GM23338 (cell line): ENCODE data around the gene SMARCA5. TPM values are rescaled to one million over a fixed set of nuclear protein-coding genes. Genes with fewer than 3 reads are reported as not detected.

Experiments
- ATAC-seq: fragments of 200-7000 bp; cut with Tn5 transposase; 3 replicates; pipeline ENCODE4 v1.9.1; 2020
- DNase-seq: peaks from one replicate; pipeline ENCODE4 v3.0.0-alpha.2; 2015; ENCODE audit warnings: low spot score
- H2AFZ ChIP-seq: fragments of 200-600 bp; sonication (generic); 2 replicates; pipeline ENCODE4 v1.8.0; 2016; ENCODE audit warnings: antibody characterized with exemption, mild to moderate bottlenecking, moderate library complexity
- H3F3A ChIP-seq: fragments of 200-600 bp; sonication (generic); replicated peaks from 2 replicates; pipeline ENCODE4 v1.8.0; 2017; ENCODE audit warnings: antibody characterized with exemption, mixed run types, low read depth
- H3K27ac ChIP-seq: fragments of 200-600 bp; sonication (generic); 2 replicates; pipeline ENCODE4 v1.6.1; 2016; ENCODE audit warnings: low read depth
- H3K27me3 ChIP-seq: fragments of 200-600 bp; sonication (generic); 2 replicates; pipeline ENCODE4 v1.8.0; 2016; ENCODE audit warnings: mild to moderate bottlenecking, mixed run types, moderate library complexity; ENCODE audit not compliant: insufficient read depth
- H3K36me3 ChIP-seq: fragments of 200-600 bp; sonication (generic); 2 replicates; pipeline ENCODE4 v1.8.0; 2016; ENCODE audit warnings: mild to moderate bottlenecking; ENCODE audit not compliant: insufficient read depth
- H3K4me1 ChIP-seq: fragments of 200-600 bp; sonication (generic); 2 replicates; pipeline ENCODE4 v1.8.0; 2016; ENCODE audit warnings: mild to moderate bottlenecking, moderate library complexity; ENCODE audit not compliant: insufficient read depth
- H3K4me2 ChIP-seq: fragments of 200-600 bp; sonication (generic); 2 replicates; pipeline ENCODE4 v1.7.1; 2017; ENCODE audit warnings: mixed run types
- H3K4me3 ChIP-seq: fragments of 200-600 bp; sonication (generic); 2 replicates; pipeline ENCODE4 v1.6.1; 2016; ENCODE audit warnings: mixed run types
- H3K79me2 ChIP-seq: fragments of 200-600 bp; sonication (generic); replicated peaks from 2 replicates; pipeline ENCODE4 v1.8.0; 2017; ENCODE audit warnings: mild to moderate bottlenecking; ENCODE audit not compliant: insufficient read depth
- H3K9me2 ChIP-seq: fragments of 200-600 bp; sonication (generic); 2 replicates; pipeline ENCODE4 v1.8.0; 2017; ENCODE audit not compliant: insufficient read depth
- H4K20me1 ChIP-seq: fragments of 200-600 bp; sonication (generic); replicated peaks from 2 replicates; pipeline ENCODE4 v1.8.0; 2017; ENCODE audit warnings: mild to moderate bottlenecking; ENCODE audit not compliant: insufficient read depth
- H3K27ac Mint-ChIP-seq: 2 replicates; pipeline ENCODE4 v1.8.0; 2020; ENCODE audit warnings: inconsistent platforms, mild to moderate bottlenecking, moderate library complexity, mixed read lengths
- H3K27me3 Mint-ChIP-seq: 3 replicates; pipeline ENCODE4 v1.8.0; 2022; ENCODE audit warnings: low read depth, mild to moderate bottlenecking, moderate library complexity, mixed read lengths, inconsistent platforms; ENCODE audit not compliant: insufficient read depth, poor library complexity
- H3K36me3 Mint-ChIP-seq: 3 replicates; pipeline ENCODE4 v1.8.0; 2021; ENCODE audit warnings: low read depth, mild to moderate bottlenecking, inconsistent platforms, moderate library complexity, mixed read lengths
- H3K4me1 Mint-ChIP-seq: 3 replicates; pipeline ENCODE4 v1.8.0; 2020; ENCODE audit warnings: mild to moderate bottlenecking, inconsistent platforms, mixed read lengths
- H3K4me3 Mint-ChIP-seq: 3 replicates; pipeline ENCODE4 v1.8.0; 2021; ENCODE audit warnings: moderate library complexity, mild to moderate bottlenecking, inconsistent platforms, mixed read lengths
- H3K9me3 Mint-ChIP-seq: 3 replicates; pipeline ENCODE4 v1.8.0; 2020; ENCODE audit warnings: moderate library complexity, mild to moderate bottlenecking, inconsistent platforms, mixed read lengths
- CTCF ChIP-seq, 2 experiments: fragments of 200-600 bp in 1 of 2; sonication (generic) in 1 of 2; conservative IDR thresholded peaks; 2 replicates each; pipeline versions ENCODE4 v1.5.1 to v1.6.1; 2016 to 2017; ENCODE audit warnings: antibody characterized with exemption in 2 of 2, low read depth in 2 of 2, mild to moderate bottlenecking in 2 of 2, moderate library complexity in 1 of 2
- ETS1 ChIP-seq: IDR thresholded peaks from 2 replicates; pipeline ENCODE4 v1.6.1; 2016; ENCODE audit warnings: antibody characterized with exemption
- ZNF331 ChIP-seq: fragments of 250-450 bp; sonication (Bioruptor Pico); IDR thresholded peaks from 2 replicates; pipeline ENCODE4 v1.5.0; 2020; ENCODE audit warnings: low read depth, mild to moderate bottlenecking, moderate library complexity
- ZNF462 ChIP-seq: fragments of 250-450 bp; sonication (Bioruptor Pico); IDR thresholded peaks from 2 replicates; pipeline ENCODE4 v1.5.0; 2020; ENCODE audit warnings: mild to moderate bottlenecking, moderate library complexity
- polyA plus RNA-seq: library from polyadenylated mRNA; unstranded; fragments of >200 nt; fragmentation: Nextera tagmentation; extraction: Ambion mirVana; gene quantifications from 2 replicates; pipeline ENCODE4 v1.2.1, GENCODE V29; 2016
- total RNA-seq: library from RNA; depleted of rRNA; stranded (reverse); fragments of >200 nt; shearing (Covaris generic); gene quantifications from 2 replicates; pipeline ENCODE4 v1.2.3, GENCODE V29; 2014

Gene SMARCA5
- total and polyA plus RNA-seq, 2 experiments from 2014 or later = 101 to 103 TPM

- peaks cover 32% of the 10 kb centered on the region for H3K79me2 ChIP-seq
- Mint-ChIP-seq H3K27me3 (peaks cover 6% of the 10 kb centered on the region), H3K9me3 (no peaks in the 10 kb centered on the region; the same call in 2 of the 3 replicates), H3K27ac (no peak overlapping the region), H3K4me3 (no peak overlapping the region), H3K4me1 (peaks cover 15% of the 10 kb centered on the region), H3K36me3 (peaks cover 21% of the 10 kb centered on the region)
- H3K4me1 ChIP-seq = peaks cover 18% of the 10 kb centered on the region; the same call in 1 of the 2 replicates
- H3K9me2 ChIP-seq = no peaks in the 10 kb centered on the region
- no peaks in the 10 kb centered on the region for H3K27me3 ChIP-seq
- DNase-seq (no peak), ATAC-seq (no peak)
- no peak overlapping the region for H3K4me2 ChIP-seq
- 0 out of 2 replicates have a peak, but pooled peaks cover 5% of the 10 kb centered on the region for H3F3A ChIP-seq
- H4K20me1 ChIP-seq = peaks cover 22% of the 10 kb centered on the region
- no peak for TF ChIP-seq CTCF (conservative IDR thresholded peaks at IDR 0.05; ENCODE audit: low read depth in 2 of 2)
- no peak for TF ChIP-seq ETS1
- TF ChIP-seq ZNF462 (CRISPR knock-in tag) = no peak
- TF ChIP-seq ZNF331 (CRISPR knock-in tag) = no peak
- H3K27ac ChIP-seq = no peak overlapping the region
- H3K36me3 ChIP-seq = no peaks in the 10 kb centered on the region; the same call in 1 of the 2 replicates
- no peak overlapping the region for H3K4me3 ChIP-seq
- peak overlapping the region; percentile 85; the same call in 1 of the 2 replicates for H2AFZ ChIP-seq
Observed at GRCh38 chr4:143511906-143512305, 1.6 kb upstream of the SMARCA5 start.
